Measurements from ENCODE around the gene BAZ2B.

Gene BAZ2B

DNA sequence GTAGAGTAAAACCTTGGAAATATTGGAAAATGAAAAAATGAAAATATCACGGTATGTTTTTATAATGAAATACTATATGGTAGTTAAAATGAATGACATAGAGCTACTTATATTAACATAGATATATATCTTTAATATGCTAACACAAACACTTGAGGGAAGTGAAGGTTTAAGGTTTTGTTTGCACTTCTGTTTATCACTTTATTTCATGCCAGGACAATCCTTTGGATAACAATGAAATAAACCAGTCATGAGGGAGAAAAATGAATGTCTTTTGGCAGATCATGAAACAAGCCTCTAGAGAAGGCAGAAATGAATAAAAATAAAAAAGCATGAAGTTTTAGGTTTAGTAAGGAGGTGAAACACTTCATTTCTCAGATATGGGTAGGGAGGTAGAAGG is 89.9 kb downstream of the BAZ2B start:
- H3K4me3 ChIP-seq (ENCODE audit: low read length): no peak overlapping the region
- TF ChIP-seq, protein P1, sequence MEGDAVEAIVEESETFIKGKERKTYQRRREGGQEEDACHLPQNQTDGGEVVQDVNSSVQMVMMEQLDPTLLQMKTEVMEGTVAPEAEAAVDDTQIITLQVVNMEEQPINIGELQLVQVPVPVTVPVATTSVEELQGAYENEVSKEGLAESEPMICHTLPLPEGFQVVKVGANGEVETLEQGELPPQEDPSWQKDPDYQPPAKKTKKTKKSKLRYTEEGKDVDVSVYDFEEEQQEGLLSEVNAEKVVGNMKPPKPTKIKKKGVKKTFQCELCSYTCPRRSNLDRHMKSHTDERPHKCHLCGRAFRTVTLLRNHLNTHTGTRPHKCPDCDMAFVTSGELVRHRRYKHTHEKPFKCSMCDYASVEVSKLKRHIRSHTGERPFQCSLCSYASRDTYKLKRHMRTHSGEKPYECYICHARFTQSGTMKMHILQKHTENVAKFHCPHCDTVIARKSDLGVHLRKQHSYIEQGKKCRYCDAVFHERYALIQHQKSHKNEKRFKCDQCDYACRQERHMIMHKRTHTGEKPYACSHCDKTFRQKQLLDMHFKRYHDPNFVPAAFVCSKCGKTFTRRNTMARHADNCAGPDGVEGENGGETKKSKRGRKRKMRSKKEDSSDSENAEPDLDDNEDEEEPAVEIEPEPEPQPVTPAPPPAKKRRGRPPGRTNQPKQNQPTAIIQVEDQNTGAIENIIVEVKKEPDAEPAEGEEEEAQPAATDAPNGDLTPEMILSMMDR (IDR thresholded peaks at IDR 0.05; ENCODE audit: insufficient read depth, low read depth, low read length, missing control alignments): no peak
- no peak for DNase-seq (ENCODE audit: low read depth)

DNA sequence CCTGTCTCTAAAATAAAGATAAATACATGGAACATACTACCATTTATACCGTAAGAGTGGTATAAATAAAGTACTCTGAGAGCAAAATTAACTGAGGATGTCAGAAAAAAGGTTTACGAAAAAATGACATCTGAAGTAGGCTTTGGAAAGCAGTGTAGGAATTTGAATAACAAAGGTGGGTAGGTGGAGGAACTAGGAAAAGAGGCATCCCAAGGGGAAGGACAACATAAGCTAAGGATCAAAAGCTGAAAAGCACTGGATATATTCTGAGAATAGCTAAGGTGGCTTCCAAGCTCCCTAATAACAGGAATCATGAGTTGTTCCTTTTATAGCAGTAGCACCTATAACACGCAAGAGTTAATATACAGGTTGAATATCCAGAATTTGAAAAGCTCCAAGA is 91.3 kb downstream of the BAZ2B start:
- DNase-seq (ENCODE audit: low read depth): no peak
- H3K4me3 ChIP-seq (ENCODE audit: low read length): no peak overlapping the region
- TF ChIP-seq, protein P1 (IDR thresholded peaks at IDR 0.05; ENCODE audit: insufficient read depth, low read depth, low read length, missing control alignments): no peak

DNA sequence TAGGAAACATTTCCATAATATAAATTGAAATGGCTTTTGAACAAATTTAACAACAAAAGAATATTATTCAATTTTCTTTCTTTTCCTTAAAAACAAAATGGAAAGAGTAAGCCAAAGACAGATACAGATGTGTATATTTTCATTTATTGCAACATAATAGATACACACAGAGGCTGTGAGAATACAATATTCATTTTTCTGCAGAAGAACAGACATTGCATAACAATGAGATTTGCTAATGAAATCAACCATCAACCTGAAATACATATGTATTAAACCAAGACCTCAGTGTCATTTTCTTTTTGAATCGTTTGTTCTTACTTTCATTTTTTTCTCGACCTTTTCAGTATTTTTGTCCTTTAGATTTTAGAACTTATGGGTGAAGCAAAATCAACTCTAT is 95.1 kb downstream of the BAZ2B start:
- no peak overlapping the region for H3K4me3 ChIP-seq (ENCODE audit: low read length)
- TF ChIP-seq, protein P1 (IDR thresholded peaks at IDR 0.05; ENCODE audit: insufficient read depth, low read depth, low read length, missing control alignments): no peak
- DNase-seq (ENCODE audit: low read depth): no peak

DNA sequence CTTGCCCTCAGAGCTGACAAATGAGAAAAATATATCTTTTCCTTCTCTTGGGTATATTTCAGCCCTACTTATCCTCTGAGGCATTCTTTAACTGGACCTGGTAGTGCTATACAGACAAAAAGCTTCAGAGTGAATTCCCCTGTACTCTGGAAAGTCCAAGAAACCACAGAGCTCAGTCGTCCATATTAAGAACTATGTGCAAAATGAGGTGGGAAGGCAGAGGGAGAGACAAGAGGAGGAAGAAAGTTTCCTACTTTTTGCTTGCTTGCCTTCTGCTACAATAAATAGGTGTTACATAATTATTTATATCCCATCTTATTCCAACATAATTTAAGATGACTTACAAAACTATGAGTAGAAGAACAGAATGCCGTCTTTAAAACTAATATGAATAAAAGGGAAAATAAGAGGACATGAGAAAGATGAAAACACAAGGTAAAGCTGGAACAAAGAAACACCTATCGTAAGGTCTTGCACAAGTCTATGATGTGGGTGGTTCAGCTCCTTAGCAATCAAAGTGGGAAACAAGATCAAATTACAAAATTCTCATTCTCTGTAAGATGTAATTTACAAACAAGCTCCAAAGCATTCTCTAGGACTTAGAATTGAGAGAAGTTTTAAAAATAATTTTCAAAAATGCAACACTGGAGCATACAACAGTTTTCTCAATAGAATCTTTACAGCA is 97.9 kb downstream of the BAZ2B start:
- no peak overlapping the region for H3K4me3 ChIP-seq (ENCODE audit: low read length)
- peak; percentile 54 for DNase-seq (ENCODE audit: low read depth)
- TF ChIP-seq, protein P1 (IDR thresholded peaks at IDR 0.05; ENCODE audit: insufficient read depth, low read depth, low read length, missing control alignments): no peak

DNA sequence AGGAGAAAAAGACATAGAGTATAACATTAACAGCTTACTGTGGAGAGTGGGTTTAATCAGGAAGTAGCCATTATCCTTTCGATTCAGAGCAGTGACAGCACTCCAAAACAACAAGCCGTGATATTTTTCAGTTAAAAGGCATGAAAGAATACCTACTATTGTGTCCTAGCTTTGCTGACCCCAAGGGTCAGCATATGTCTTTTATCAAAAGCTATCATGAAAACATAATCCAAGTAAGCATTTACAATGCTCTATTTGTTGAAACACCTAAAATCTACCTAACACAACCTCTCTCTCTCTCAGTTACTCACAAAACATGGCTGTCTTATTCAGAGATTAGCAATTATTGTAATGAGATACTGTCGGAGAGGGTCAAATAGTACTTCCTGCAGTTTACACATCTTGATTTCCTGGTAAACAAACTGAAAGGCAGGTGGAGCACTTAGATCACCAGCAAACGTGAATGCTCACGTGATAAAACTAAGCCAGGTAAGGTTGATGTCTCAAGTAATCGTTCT is 100.0 kb downstream of the BAZ2B start:
- peak; percentile 89 for DNase-seq (ENCODE audit: low read depth)
- peak overlapping the region; percentile 74 for H3K4me3 ChIP-seq (ENCODE audit: low read length)
- TF ChIP-seq, protein P1 (IDR thresholded peaks at IDR 0.05; ENCODE audit: insufficient read depth, low read depth, low read length, missing control alignments): peak; percentile 39

DNA sequence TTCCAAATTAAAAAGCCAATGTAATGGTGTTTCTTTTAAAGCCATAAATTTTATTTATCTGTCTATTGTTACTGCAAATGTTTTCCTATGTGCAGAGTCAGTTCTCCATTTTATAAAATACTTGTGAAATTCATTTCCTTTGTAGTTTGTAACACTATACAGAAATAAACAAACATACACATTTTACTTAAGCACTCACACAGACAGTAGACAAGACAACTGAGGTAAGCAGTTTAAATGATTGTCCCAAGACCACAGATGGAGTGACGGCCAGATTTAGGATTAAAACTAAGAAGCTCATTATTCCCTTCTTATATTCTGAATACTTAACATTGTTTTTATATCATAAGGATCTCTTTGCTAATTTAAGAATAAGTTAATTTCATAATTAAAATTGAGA is 100.9 kb downstream of the BAZ2B start:
- TF ChIP-seq, protein P1 (IDR thresholded peaks at IDR 0.05; ENCODE audit: insufficient read depth, low read depth, low read length, missing control alignments): no peak
- DNase-seq (ENCODE audit: low read depth): no peak
- peak overlapping the region; percentile 74 for H3K4me3 ChIP-seq (ENCODE audit: low read length)

DNA sequence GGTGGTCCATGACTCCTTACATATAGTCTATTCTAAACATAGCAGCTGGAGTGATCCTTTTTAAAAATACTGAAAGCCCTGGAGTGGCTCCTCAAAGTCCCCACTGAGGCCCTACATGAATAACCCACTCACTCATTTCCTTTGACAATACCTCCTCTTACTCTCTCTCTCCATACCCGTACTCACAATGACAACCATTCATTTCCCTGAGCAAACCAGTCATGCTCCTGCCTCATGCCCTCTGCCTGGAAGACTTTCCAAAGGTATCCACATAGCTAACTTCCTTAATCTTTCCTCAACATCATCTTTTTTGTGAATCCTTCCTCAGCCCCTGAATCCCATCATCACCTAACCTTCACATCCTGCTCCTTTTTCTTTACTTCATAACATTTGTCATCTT is 102.6 kb downstream of the BAZ2B start:
- no peak for DNase-seq (ENCODE audit: low read depth)
- no peak overlapping the region for H3K4me3 ChIP-seq (ENCODE audit: low read length)
- TF ChIP-seq, protein P1 (IDR thresholded peaks at IDR 0.05; ENCODE audit: insufficient read depth, low read depth, low read length, missing control alignments): no peak
